Fibroblast of pulmonary artery (primary cell): ENCODE measurements around the gene MAMDC2.

Source experiments
- DNase-seq: peaks from one replicate; pipeline ENCODE4 v3.0.0-alpha.2; 2010; ENCODE audit warnings: low read depth
- H3K4me3 ChIP-seq: replicated peaks from 2 replicates; pipeline ENCODE4 v1.5.1; 2011; ENCODE audit warnings: low read depth, mild to moderate bottlenecking, control low read depth, low read length, moderate library complexity
- TF ChIP-seq, protein P1 (sequence below): IDR thresholded peaks from 2 replicates; pipeline ENCODE4 v1.5.1; 2011; ENCODE audit warnings: mild to moderate bottlenecking, control low read depth, low read length, inconsistent platforms; ENCODE audit errors: missing control alignments

The MAMDC2 gene

GRCh38 chr9:70003901-70004714 is 39.5 kb upstream of the MAMDC2 start:
- H3K4me3 ChIP-seq: no peak overlapping the region
- peak; percentile 56 for DNase-seq

DNA sequence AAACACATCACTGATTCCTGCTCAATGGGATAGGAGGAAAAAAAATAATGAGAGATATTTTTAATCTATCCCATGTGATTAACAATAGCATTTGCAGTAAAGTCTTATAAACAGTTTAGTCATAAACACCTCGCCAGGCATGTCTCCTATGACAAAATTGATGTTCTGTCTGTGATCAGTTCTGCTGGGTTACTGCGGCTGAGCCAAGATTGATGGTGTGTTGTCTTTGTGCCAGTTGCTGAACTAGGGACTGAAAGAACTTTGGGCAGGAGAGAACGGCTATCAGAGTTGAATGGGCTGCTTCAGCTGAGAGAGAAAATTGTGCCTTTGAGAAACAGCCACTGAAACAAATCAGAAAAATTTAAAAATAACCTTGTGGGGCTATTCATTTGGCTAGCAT is 37.3 kb upstream of the MAMDC2 start:
- H3K4me3 ChIP-seq: no peak overlapping the region
- TF ChIP-seq, protein P1, sequence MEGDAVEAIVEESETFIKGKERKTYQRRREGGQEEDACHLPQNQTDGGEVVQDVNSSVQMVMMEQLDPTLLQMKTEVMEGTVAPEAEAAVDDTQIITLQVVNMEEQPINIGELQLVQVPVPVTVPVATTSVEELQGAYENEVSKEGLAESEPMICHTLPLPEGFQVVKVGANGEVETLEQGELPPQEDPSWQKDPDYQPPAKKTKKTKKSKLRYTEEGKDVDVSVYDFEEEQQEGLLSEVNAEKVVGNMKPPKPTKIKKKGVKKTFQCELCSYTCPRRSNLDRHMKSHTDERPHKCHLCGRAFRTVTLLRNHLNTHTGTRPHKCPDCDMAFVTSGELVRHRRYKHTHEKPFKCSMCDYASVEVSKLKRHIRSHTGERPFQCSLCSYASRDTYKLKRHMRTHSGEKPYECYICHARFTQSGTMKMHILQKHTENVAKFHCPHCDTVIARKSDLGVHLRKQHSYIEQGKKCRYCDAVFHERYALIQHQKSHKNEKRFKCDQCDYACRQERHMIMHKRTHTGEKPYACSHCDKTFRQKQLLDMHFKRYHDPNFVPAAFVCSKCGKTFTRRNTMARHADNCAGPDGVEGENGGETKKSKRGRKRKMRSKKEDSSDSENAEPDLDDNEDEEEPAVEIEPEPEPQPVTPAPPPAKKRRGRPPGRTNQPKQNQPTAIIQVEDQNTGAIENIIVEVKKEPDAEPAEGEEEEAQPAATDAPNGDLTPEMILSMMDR: no peak
- no peak for DNase-seq

More at GRCh38 chr9:70003901-70004714, 39.5 kb upstream of the MAMDC2 start:
- TF ChIP-seq, protein P1: no peak

- TF ChIP-seq, protein P1: no peak
- peak; percentile 36 for DNase-seq
- no peak overlapping the region for H3K4me3 ChIP-seq
Measured at GRCh38 chr9:70007831-70008230, 35.8 kb upstream of the MAMDC2 start.

- H3K4me3 ChIP-seq: no peak overlapping the region
- TF ChIP-seq, protein P1: no peak
- DNase-seq: no peak
Measured at GRCh38 chr9:70010015-70010414, 33.6 kb upstream of the MAMDC2 start.

DNA sequence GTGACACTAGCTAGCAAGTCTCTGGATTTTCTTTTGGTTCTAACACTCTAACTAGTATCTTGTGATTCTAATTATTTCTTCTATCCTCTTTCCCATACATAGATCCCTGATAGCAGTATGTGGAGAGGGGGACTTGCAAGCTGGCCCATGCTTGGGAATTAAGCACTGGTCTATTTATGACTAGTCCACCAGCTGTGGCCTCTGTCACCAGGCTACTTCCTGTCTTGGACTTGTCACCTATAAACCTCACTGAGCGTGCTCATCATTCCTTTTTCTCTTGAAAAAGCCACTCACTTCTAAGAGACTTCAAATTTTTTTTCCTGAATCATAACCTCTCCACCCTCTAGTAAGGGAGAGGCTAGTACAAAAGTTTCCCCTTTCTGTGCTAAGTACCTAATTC is 32.3 kb upstream of the MAMDC2 start:
- no peak overlapping the region for H3K4me3 ChIP-seq
- no peak for DNase-seq
- TF ChIP-seq, protein P1: no peak

DNA sequence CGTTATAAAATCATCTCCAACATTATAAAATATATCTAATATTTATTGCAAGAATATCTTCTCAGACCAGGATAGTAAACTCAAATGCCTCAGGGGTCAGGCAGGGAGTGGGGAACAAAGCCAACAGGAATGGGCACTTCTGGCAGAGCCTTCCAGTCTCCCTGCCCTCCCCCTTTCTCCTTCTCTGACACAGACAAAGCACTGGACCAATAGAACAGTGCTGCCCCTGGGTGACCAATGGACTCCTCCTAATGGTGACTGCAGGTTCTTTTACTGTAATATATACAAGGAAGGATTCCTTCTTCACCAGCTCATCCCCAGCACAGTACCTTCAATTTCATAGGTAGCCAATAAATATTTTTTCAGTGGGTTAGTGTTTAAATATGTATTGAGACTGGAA is 31.1 kb upstream of the MAMDC2 start:
- TF ChIP-seq, protein P1: no peak
- no peak overlapping the region for H3K4me3 ChIP-seq
- DNase-seq: no peak
